HT1080 (cell line): ENCODE measurements around the gene PDLIM7. TPM values are rescaled to one million over a fixed set of nuclear protein-coding genes. Genes with fewer than 3 reads are reported as not detected.
A peak's percentile ranks its signal among the peaks of the same experiment; 100 is the strongest.
"Not testable (repeated sequence)": the region's sequence is repeated elsewhere in the genome, so short reads cannot be mapped to it uniquely, and the experiment has no call there.

Source experiments
- DNase-seq: peaks from one replicate; pipeline ENCODE4 v3.0.0-alpha.2; 2015; ENCODE audit warnings: low read depth
- polyA plus RNA-seq, 2 experiments: library from polyadenylated mRNA; depleted of rRNA; stranded (reverse); fragments of >200 nt; gene quantifications; 2 replicates each; pipeline ENCODE4 v1.2.3, GENCODE V29; 2015
- total RNA-seq: library from RNA; depleted of rRNA; stranded (reverse); fragments of >200 nt; shearing (Covaris generic); gene quantifications from 2 replicates; pipeline ENCODE4 v1.2.3, GENCODE V29; 2014; rRNA removed

The PDLIM7 gene
- total RNA-seq: 262 and 269 TPM in 2 replicates
- polyA plus RNA-seq (2015; cell fraction: cytosol; rRNA removed): 222 and 301 TPM in 2 replicates
- polyA plus RNA-seq (2015; cell fraction: nucleus; rRNA removed): 396 and 418 TPM in 2 replicates

- DNase-seq: peak; percentile 98
Measured at GRCh38 chr5:177497292-177498012, at the start of gene PDLIM7. Gene PDLIM7 (minus strand): TSS chr5:177497604. CDS start chr5:177496512, 1,092 bp downstream.

GRCh38 chr5:177546258-177546741, 48.9 kb upstream of the PDLIM7 start:
- DNase-seq: peak; percentile 98

DNA sequence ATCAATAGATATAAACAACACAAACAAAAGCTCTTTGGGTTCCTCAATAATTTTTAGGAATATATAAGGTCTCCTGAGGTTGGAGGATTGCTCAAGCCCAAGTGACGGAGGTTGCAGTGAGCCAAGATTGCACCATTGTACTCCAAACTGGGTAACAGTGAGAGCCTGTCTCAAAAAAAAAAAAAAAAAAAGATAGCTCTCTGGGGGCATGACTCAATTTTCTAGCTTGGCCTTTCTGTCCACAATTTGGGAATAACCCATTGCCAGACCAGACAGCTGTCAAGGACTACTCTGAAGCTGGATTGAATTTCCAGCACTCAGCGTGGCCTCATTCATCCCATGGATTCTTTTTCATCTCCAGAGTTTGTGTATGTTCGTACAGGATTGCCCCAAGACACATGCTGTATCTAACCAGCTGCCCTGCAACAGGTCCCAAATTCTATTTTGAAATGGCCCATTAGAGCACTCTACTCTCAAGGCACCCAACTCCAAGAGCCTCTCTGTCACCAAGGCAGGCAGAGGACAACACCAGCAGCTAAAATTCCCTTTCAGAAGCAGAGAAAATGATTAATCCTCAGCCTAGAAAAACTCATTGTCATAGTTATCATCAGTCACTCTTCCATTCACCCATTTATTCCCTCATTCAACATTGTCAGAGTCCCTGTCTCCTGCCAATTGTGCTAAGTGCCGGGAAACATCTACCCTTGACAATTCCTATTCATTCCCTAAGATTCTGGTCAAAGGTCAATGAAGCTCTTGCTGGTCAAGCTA, 48.3 kb upstream of the PDLIM7 start:
- no peak for DNase-seq

- no peak for DNase-seq
Measured at GRCh38 chr5:177542816-177543465, 45.5 kb upstream of the PDLIM7 start.

- DNase-seq: no peak
Measured at GRCh38 chr5:177540438-177540837, 43.0 kb upstream of the PDLIM7 start.

GRCh38 chr5:177539411-177539810, 42.0 kb upstream of the PDLIM7 start:
- DNase-seq: no peak

- no peak for DNase-seq
Measured at GRCh38 chr5:177538876-177539275, 41.5 kb upstream of the PDLIM7 start.

DNA sequence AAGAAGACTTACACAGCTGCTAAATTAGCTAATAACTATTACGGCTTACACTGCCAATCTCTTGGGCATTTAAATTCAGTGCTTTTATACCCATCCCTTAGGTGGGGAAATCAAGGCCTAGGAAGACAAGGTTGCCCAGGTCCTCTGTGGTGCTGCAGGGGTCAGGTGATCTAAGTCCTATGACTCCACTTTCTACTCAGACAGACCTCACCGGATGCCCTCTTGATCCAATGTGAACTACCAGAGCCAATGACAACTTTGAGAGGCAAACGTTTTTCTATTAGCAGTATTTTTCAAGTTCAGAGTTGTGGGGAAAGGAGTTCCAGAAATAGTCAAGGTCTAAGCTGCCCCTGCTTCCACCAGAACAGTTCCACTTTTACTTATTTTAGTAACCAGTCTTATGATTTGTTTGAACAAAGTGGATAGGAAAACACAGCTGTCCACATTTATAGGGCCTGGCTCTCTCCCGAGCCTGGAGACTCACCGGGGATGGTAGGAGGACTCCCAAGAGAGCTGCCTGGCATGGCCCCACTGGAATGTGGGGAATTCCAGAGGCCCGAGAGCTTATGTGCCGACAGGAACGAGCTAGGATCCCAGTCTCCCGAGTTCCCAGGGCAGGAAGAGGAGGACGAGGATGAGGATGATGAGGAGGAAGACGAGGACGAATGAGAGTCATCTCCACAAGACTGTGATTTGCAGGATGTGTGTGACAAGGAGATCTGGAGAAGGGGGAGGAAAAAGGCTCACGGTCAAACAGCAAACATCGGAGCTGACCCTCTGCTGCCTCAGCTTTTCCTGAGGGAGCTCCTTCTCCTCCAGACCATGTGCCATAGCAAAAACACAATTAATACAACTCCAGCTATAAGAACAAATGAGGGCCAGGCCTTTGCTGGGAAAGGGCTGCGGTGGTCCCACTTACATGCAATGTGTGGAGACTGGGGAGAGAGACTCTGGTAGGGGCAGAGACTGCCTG, 40.3 kb upstream of the PDLIM7 start:
- peak; percentile 33 for DNase-seq

DNA sequence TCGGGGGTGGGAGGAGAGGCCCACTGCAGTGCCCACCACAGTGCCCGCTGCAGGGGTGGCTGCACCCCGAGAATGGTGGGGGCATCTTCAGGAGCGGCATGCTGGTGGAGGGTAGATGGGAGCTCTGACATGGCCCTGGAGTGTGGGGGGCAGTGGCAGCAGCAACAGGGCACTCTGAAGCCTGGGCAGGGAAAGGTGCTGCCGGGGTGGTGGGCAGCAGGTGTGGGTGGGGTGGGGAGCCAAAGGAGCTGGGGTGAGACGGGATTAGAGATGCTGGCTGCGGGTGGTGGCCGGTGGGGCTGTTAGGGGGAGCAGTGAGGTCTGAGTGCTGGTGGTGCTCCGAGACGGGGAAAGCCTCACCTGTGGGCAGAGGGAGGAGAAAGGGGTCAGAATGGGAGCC, 39.0 kb upstream of the PDLIM7 start:
- DNase-seq: no peak

- DNase-seq: no peak
Measured at GRCh38 chr5:177535125-177535524, 37.7 kb upstream of the PDLIM7 start.

GRCh38 chr5:177534433-177534832, 37.0 kb upstream of the PDLIM7 start:
- not testable (repeated sequence) for DNase-seq

DNA sequence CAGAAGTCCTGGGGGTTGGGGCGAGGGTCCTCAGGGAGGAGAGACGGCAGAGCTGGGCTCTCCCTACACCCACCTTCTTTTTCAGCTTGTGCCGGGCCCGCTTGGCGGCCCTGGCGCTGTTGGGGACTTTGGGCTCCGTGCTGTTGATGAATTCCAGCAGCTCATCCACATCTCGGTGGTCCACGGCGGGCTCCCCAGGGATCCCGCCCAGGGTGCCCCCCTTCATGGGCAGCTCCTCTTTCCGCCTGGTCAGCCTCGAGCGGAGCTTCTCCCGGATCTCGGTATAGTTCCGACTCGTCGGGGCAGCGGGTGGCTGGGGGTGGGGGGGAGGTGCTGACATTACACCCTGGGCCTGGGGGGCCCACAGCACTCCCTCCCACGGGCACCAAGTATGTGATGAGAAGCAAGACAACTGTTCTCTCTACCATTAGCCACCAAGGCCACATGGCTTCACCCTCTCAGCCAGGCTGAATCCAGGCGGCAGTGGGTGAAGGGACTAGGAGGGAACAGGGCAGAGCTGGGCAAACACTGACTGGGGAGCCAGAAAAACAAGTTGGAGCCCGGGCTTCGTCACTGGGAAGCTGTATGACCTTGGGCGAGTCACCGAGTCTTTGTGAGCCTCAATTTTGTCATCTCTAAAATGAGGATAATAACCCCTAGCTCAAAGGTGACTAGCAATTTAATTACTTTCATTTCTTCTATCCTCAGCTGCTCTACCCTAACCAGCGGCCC, 34.0 kb upstream of the PDLIM7 start:
- no peak for DNase-seq

DNA sequence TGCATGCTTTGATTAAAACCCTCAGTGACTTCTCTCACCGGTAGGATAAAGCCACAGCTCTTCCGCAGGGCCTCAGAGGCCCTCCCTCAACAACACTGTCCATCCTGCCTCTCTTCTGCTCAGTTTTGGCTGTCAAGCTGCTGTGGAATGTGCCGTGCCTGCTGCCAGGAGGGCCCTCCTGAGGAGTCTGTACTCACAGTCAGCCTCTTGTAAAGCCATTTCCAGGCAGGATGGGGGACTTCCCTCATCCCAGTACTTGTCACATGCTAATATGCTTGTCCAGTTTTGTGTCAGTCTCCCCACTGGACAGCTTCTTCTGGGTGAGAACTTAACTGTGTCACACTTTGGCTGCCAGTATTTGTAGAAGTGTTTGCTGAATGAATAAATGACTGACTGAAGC, 33.2 kb upstream of the PDLIM7 start:
- no peak for DNase-seq

GRCh38 chr5:177529247-177530203, 32.1 kb upstream of the PDLIM7 start:
- DNase-seq: no peak

GRCh38 chr5:177528631-177529030, 31.2 kb upstream of the PDLIM7 start:
- no peak for DNase-seq

GRCh38 chr5:177527595-177527994, 30.2 kb upstream of the PDLIM7 start:
- DNase-seq: no peak

DNA sequence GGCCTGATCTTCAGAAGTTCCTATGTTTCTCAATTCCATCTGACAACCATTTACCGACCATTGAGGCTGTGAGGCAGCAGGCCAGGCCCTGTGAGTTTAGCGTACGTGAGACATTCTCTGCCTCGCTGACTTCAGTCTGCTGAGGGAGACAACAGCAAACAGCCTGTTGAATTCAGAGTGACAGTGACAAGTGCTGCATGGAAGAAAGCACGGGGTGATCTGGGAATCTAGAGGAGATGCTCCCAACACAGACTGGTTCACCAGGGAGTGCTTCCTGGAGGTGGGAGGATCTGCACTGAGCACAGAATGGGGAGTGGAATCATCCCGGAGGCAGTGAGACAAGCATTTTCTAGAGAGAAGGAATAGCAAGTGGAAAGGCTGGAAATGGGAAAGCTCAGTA, 29.4 kb upstream of the PDLIM7 start:
- no peak for DNase-seq

- no peak for DNase-seq
Measured at GRCh38 chr5:177526191-177526590, 28.8 kb upstream of the PDLIM7 start.
